Thyroid gland (tissue), 4 donors: ENCODE results near the gene GLP1R. TPM values are rescaled to one million over a fixed set of nuclear protein-coding genes. Genes with fewer than 3 reads are reported as not detected.

Experiments
- DNase-seq, 2 donors: peaks; one replicate each; pipeline ENCODE4 v3.0.0-alpha.2; 2019
- H3K27ac ChIP-seq, 3 donors: fragments of 200-600 bp; sonication (generic); 1 replicate in 2 of 3; 2 replicates in 1 of 3; pipeline ENCODE4 v1.5.1; 2016 to 2019; ENCODE audit warnings: mild to moderate bottlenecking in 1 of 3, moderate library complexity in 1 of 3
- H3K27me3 ChIP-seq: fragments of 200-600 bp; sonication (generic); one replicate; pipeline ENCODE4 v1.5.1; 2019
- H3K36me3 ChIP-seq, 2 donors: fragments of 200-600 bp; sonication (generic); one replicate each; pipeline ENCODE4 v1.5.1; 2016 to 2019
- H3K4me1 ChIP-seq, 2 donors: fragments of 200-600 bp; sonication (generic); one replicate each; pipeline ENCODE4 v1.5.1; 2017 to 2019
- H3K4me3 ChIP-seq, 3 donors: fragments of 200-600 bp; sonication (generic); replicated peaks in 1 of 3; 1 replicate in 2 of 3; 2 replicates in 1 of 3; pipeline ENCODE4 v1.5.1; 2016; ENCODE audit warnings: mild to moderate bottlenecking in 1 of 3
- H3K9me3 ChIP-seq: fragments of 200-600 bp; sonication (generic); one replicate; pipeline ENCODE4 v1.5.1; 2017
- POLR2A ChIP-seq, 2 donors: fragments of 450-650 bp; IDR thresholded peaks; one replicate each; pipeline ENCODE4 v1.6.1; 2017; ENCODE audit warnings: antibody characterized with exemption in 2 of 2, mild to moderate bottlenecking in 2 of 2, moderate library complexity in 1 of 2
- WGBS, 2 donors: methylation state at CpG; one replicate each; pipeline ENCODE4 v1.1.5; 2017; 5-methylcytosine and 5-hydroxymethylcytosine counted together
- intact Hi-C: fragments of 100-400 bp; cut with DNase I; formaldehyde crosslinking; loops from one replicate; pipeline ENCODE4 v1.15.1; 2023
- total RNA-seq, 4 donors: library from RNA; depleted of rRNA; stranded (reverse); fragments of >200 nt; gene quantifications; one replicate each; pipeline ENCODE4 v1.2.3, GENCODE V29; 2016
- TF ChIP-seq, protein P1 (sequence below), 6 experiments: fragments of 200-600 bp in 3 of 6; fragments of 450-650 bp in 3 of 6; sonication (generic) in 3 of 6; IDR thresholded peaks; one replicate each; pipeline ENCODE4 v1.5.1; 2016 to 2019; ENCODE audit warnings: antibody characterized with exemption in 6 of 6, mild to moderate bottlenecking in 2 of 6, inconsistent platforms in 1 of 6, moderate library complexity in 1 of 6

The GLP1R gene
- total RNA-seq, 4 donors from 2014 or later: 0.13 to 0.45 (median 0.18) TPM

DNA sequence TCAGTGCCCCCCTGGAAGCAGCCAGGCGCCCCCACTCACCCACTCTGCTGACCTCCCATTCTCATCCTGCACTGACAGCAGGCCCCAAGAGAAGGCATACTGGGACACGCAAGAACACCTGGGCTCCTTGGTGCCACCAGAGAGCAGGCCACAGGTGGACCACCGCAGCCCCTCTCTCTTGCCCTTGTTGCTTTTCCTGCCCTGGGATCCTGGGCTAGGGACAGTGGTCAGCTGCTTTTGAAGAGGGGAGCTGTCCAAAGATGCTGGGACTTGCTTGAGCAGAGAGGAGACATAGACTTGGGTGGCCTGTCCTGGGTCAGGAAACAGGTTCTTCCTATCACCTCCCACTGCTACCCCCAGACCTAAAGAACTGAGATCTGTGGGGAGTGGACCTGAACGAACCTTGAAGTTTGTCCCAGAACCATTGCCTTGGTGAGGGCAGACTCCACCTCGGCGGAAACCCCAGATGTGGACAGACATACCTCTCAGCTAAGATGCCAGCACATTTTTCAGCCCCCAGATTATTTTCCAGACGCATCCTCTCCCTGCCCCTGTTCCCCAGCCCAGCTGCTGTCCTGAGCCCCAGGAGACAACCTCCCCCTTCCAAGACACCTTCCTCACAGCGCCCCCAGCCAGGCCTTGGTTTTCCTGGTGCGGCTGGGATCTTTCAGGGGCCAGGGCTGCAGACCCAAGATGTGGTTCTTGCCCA, 1.1 kb downstream of the GLP1R start:
- Histone ChIP-seq H3K4me1 (peaks cover 0 to 18% of the 10 kb centered on the region in 2 donors), H3K9me3 (no peaks in the 10 kb centered on the region), H3K4me3 (no peak overlapping the region), H3K27me3 (no peaks in the 10 kb centered on the region), H3K27ac (no peak overlapping the region), H3K36me3 (no peaks in the 10 kb centered on the region)
- DNase-seq: no peak
- WGBS, 2 donors: 89 to 92% methylated on average over 9 of the region's 9 CpGs
- TF ChIP-seq, protein P1, sequence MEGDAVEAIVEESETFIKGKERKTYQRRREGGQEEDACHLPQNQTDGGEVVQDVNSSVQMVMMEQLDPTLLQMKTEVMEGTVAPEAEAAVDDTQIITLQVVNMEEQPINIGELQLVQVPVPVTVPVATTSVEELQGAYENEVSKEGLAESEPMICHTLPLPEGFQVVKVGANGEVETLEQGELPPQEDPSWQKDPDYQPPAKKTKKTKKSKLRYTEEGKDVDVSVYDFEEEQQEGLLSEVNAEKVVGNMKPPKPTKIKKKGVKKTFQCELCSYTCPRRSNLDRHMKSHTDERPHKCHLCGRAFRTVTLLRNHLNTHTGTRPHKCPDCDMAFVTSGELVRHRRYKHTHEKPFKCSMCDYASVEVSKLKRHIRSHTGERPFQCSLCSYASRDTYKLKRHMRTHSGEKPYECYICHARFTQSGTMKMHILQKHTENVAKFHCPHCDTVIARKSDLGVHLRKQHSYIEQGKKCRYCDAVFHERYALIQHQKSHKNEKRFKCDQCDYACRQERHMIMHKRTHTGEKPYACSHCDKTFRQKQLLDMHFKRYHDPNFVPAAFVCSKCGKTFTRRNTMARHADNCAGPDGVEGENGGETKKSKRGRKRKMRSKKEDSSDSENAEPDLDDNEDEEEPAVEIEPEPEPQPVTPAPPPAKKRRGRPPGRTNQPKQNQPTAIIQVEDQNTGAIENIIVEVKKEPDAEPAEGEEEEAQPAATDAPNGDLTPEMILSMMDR (IDR thresholded peaks at IDR 0.05): no peak
- no peak for TF ChIP-seq POLR2A (IDR thresholded peaks at IDR 0.05)
- intact Hi-C loops: no loop called here

- WGBS, 2 donors: 85 to 94% methylated on average over 5 of the region's 5 CpGs
- intact Hi-C loops: no loop called here
Observed at GRCh38 chr6:39050453-39051112, 2.0 kb downstream of the GLP1R start.

GRCh38 chr6:39051399-39052122, 3.0 kb downstream of the GLP1R start:
- Histone ChIP-seq H3K4me1 (peaks cover 0 to 19% of the 10 kb centered on the region in 2 donors), H3K27ac (no peak overlapping the region), H3K4me3 (no peak overlapping the region), H3K27me3 (no peaks in the 10 kb centered on the region), H3K36me3 (no peaks in the 10 kb centered on the region), H3K9me3 (no peaks in the 10 kb centered on the region)
- no peak for TF ChIP-seq POLR2A (IDR thresholded peaks at IDR 0.05)
- TF ChIP-seq, protein P1 (IDR thresholded peaks at IDR 0.05): no peak
- intact Hi-C loops: no loop called here
- DNase-seq: no peak
- WGBS, 2 donors: 69 to 81% methylated on average over 3 to 4 of the region's 4 CpGs

More at GRCh38 chr6:39050453-39051112, 2.0 kb downstream of the GLP1R start:
- TF ChIP-seq, protein P1 (IDR thresholded peaks at IDR 0.05): no peak
- TF ChIP-seq POLR2A (IDR thresholded peaks at IDR 0.05): no peak
- no peak for DNase-seq
- H3K9me3 ChIP-seq: no peaks in the 10 kb centered on the region
- H3K27ac ChIP-seq: no peak overlapping the region
- H3K4me1 ChIP-seq: peaks cover 0 to 19% of the 10 kb centered on the region in 2 donors
- H3K27me3 ChIP-seq: no peaks in the 10 kb centered on the region
- no peaks in the 10 kb centered on the region for H3K36me3 ChIP-seq
- no peak overlapping the region for H3K4me3 ChIP-seq

- H3K27me3 ChIP-seq: no peaks in the 10 kb centered on the region
- intact Hi-C loops: no loop called here
- no peak overlapping the region for H3K4me3 ChIP-seq
- H3K36me3 ChIP-seq: no peaks in the 10 kb centered on the region
- TF ChIP-seq POLR2A (IDR thresholded peaks at IDR 0.05): no peak
- TF ChIP-seq, protein P1 (IDR thresholded peaks at IDR 0.05): no peak
- WGBS, 2 donors: 85 to 90% methylated on average over 4 of the region's 4 CpGs
- H3K9me3 ChIP-seq: no peaks in the 10 kb centered on the region
- no peak overlapping the region for H3K27ac ChIP-seq
- H3K4me1 ChIP-seq: peaks cover 0 to 19% of the 10 kb centered on the region in 2 donors
- no peak for DNase-seq
Observed at GRCh38 chr6:39053016-39053624, 4.5 kb downstream of the GLP1R start.
